IPS-NIHi7 (cell line): ENCODE measurements around the gene B4GALT3.

Source experiments
- DNase-seq: peaks from one replicate; pipeline ENCODE4 v3.0.0; 2012; ENCODE audit warnings: mixed read lengths; ENCODE audit errors: extremely low spot score

The B4GALT3 gene

DNA sequence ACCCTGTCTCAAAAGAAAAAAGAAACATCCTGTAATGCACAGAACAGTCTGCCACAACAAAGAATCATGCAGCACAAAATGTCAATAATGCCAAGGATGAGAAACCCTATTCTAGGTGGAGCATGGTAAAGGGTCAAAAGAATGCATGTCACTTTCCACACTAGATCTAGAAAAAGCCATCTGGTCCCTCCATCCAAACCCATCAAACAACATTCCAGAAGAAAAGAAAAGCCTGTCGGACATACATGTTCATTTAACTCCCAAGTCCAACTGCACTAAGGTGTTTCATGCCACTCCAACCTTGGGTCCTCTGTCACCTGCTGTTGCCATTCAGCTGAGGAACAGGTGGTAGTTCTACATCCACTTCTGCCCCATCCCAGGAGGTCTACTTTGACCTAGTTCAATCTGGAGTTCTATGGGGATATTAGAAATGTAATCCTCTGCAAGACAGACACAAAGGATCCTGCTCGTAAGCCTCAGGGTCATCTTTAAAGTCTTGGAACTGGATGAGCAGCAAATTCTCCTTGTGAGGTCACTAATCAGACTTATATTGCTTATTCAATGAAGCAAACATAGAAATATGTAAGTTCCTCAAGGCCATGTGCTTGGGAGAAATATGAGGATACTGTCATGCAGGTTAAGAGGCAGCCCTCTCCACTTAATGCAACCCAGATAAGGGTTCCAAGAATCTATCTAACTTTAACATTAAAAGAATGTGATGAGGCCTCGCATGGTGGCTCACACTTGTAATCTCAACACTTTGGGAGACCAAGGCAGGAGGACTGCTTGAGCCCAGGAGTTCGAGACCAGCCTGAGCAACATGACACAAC lies 48.5 kb downstream of the B4GALT3 start:
- DNase-seq, result no peak

DNA sequence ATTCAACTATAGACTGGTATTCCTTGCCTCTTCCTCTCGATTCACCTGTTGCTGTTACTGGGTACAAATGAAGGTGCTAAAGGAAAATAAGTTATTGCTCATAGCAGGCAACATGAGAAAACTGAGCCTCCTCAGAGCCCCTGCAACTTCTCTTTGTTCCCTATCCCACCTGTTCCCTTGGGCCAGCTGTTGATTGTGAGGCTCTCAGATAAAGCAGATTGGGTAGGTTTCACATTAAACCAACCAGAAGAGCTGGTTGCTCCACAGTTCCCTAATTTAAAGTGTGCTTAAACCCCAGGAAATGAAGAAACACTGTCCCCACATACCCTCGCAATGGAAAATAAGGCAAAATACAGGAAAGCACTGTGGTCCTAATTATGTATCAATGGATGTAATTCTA lies 49.7 kb downstream of the B4GALT3 start:
- DNase-seq, result no peak

DNA sequence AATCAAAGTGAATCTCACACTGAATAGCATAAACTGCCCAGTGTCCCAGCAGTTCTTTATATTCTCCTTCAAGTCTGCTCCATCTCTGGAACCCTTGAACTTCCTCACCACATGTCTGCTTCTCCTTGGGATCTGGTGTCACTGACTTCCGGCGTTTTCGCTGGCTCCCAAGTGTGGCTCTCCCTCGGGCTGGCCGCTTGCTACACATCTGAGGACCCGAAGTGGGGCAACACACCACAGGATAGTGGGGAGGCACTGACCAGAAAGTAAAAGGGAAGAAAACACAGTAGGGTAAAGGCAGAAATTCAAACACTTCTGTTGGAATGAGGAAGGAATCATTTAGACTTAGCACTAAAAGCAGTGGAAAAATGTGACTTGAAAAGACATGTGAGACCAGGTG lies 54.3 kb downstream of the B4GALT3 start:
- DNase-seq, result no peak

DNA sequence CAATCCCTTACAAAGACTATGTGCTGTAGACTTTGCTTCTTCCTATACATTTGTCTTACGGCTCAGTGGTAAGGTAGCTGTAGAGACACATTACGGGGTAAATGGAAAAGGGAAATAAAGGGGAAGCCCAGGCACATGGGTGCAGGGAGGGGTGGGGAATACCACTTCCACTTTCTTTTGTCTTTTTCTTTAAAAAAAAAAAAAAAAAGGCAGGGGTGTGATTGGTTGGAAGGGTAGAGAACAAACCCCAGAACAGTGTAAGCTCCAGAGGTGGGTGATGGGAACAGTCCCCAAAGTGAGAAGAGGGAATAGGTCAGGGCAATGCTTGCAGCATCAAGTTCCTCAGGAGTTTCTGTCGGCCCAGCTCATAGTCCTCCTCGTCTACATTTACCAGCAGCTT lies 55.5 kb downstream of the B4GALT3 start:
- no peak for DNase-seq
